ENCODE data around the gene RANBP1. TPM values are rescaled to one million over a fixed set of nuclear protein-coding genes. Genes with fewer than 3 reads are reported as not detected.
A peak's percentile ranks its signal among the peaks of the same experiment; 100 is the strongest.

Gene RANBP1
- total and polyA plus RNA-seq, 2 of the 8 experiments (the other 6 are each of a cell fraction or from before 2014, with no cell fraction given) = 343 to 484 TPM

GRCh38 chr22:20083157-20083890 is 32.6 kb upstream of the RANBP1 start:
- no peak overlapping the region for H3K27ac ChIP-seq (ENCODE audit: low read depth, low read length)
- H3K9me3 ChIP-seq (ENCODE audit: insufficient read depth in 2 of 2, low read depth in 1 of 2, low read length in 1 of 2) = no peaks in the 10 kb centered on the region
- H3K4me1 ChIP-seq (replicated peaks in 1 of 4; ENCODE audit: control insufficient read depth in 3 of 4, insufficient read depth in 4 of 4, low read length in 3 of 4) = peaks cover 3 to 19% (median 11%) of the 10 kb centered on the region in 4 experiments
- H3K23me2 ChIP-seq (ENCODE audit: low read depth, low read length) = peaks cover 9% of the 10 kb centered on the region
- H4K91ac ChIP-seq (replicated peaks; ENCODE audit: insufficient read length, low read length) = no peak overlapping the region
- H3K18ac ChIP-seq (ENCODE audit: extremely low read depth, low read length) = no peak overlapping the region
- H3K14ac ChIP-seq (ENCODE audit: insufficient read length) = no peak overlapping the region
- peaks cover 27 to 70% of the 10 kb centered on the region in 2 experiments for H3K79me2 ChIP-seq (ENCODE audit: control insufficient read depth in 1 of 2, insufficient read depth in 2 of 2, low read length in 2 of 2)
- H4K5ac ChIP-seq (ENCODE audit: insufficient read length, low read depth, low read length) = no peak overlapping the region
- no peak overlapping the region for H3K4ac ChIP-seq (replicated peaks; ENCODE audit: insufficient read length, low read depth, low read length)
- H3K36me3 ChIP-seq (ENCODE audit: control insufficient read depth in 2 of 4, insufficient read depth in 4 of 4, low read length in 3 of 4) = peaks cover 24 to 29% (median 28%) of the 10 kb centered on the region in 4 experiments
- no peak overlapping the region; a peak in 1 of 7 replicates for H3K9ac ChIP-seq (replicated peaks in 1 of 4; ENCODE audit: extremely low read depth in 1 of 4, low read depth in 3 of 4, low read length in 3 of 4)
- no peak overlapping the region for H3K56ac ChIP-seq (replicated peaks; ENCODE audit: insufficient read length, low read depth, low read length)
- H2BK15ac ChIP-seq (ENCODE audit: low read length) = no peak overlapping the region
- H3K79me1 ChIP-seq (ENCODE audit: low read depth, low read length) = peaks cover 35% of the 10 kb centered on the region
- no peaks in the 10 kb centered on the region for H3K27me3 ChIP-seq (replicated peaks in 1 of 4; ENCODE audit: control insufficient read depth in 3 of 4, extremely low read depth in 1 of 4, insufficient read depth in 3 of 4, low read length in 3 of 4)
- FAIRE-seq (no peak), DNase-seq (ENCODE audit: low read depth in 1 of 2, low spot score in 2 of 2) (no peak)
- no peak overlapping the region for H2BK20ac ChIP-seq (ENCODE audit: low read length)
- no peak overlapping the region for H3K4me3 ChIP-seq (ENCODE audit: extremely low read depth in 1 of 4, insufficient read depth in 2 of 4, low read depth in 3 of 4, low read length in 4 of 4)
- TF ChIP-seq GTF2F1 (IDR thresholded peaks at IDR 0.05; ENCODE audit: borderline replicate concordance, low read depth, low read length) (no peak), POLR2A (IDR thresholded peaks at IDR 0.05; ENCODE audit: control extremely low read depth in 1 of 2, low read depth in 2 of 2, low read length in 2 of 2) (peak in 1 of 2 experiments; percentile 17; a peak in 1 of 3 replicates)
- no peak overlapping the region for H2AK5ac ChIP-seq (ENCODE audit: low read depth, low read length)
- H2BK5ac ChIP-seq (ENCODE audit: low read depth, low read length) = no peak overlapping the region
- no peak overlapping the region for H4K8ac ChIP-seq (ENCODE audit: extremely low read depth, insufficient read depth, low read length)
- ChIA-PET POLR2A (ENCODE audit: partially characterized antibody) (interaction anchor here (0.8 to 29.4 kb wide), 11 partner anchors 10 to 212 kb away, joined by 3 to 598 read pairs (median 4); partner anchors contain the start of genes RANBP1 and TRMT2A), CTCF (ENCODE audit: partially characterized antibody) (interaction anchor here (0.6 to 3.0 kb wide), 11 partner anchors 11 to 152 kb away, joined by 3 to 9 read pairs (median 3); partner anchors contain the start of gene RANBP1)
- no peak overlapping the region for H2BK12ac ChIP-seq (ENCODE audit: low read depth, low read length)
- peak overlapping the region in 1 of 2 experiments; percentile 13; a peak in 2 of 4 replicates for H3K4me2 ChIP-seq (ENCODE audit: insufficient read depth in 1 of 2, low read depth in 2 of 2, low read length in 2 of 2)
- H2AFZ ChIP-seq (ENCODE audit: low read length) = no peak overlapping the region
- no peak overlapping the region for H3K23ac ChIP-seq (ENCODE audit: insufficient read length)
- H2BK120ac ChIP-seq (replicated peaks; ENCODE audit: low read depth, low read length) = no peak overlapping the region
- WGBS, 2 experiments (ENCODE audit: extremely low coverage in 1 of 2, insufficient coverage in 1 of 2, insufficient read length in 1 of 2, insufficient replicate concordance in 2 of 2, low coverage in 1 of 2, low lambda C conversion rate in 2 of 2, missing lambda C conversion rate in 1 of 2) = 89% methylated on average over 10 of the region's 10 CpGs; no CpG with 5 or more reads in 1 of the 2 experiments
- H4K20me1 ChIP-seq (replicated peaks in 1 of 2; ENCODE audit: control insufficient read depth in 1 of 2, insufficient read depth in 2 of 2, low read length in 2 of 2) = peaks cover 22 to 51% of the 10 kb centered on the region in 2 experiments

Measured in H1 (cell line).